ENCODE data around the gene BHLHE41.

GRCh38 chr12:26135571-26135970 lies 10.7 kb upstream of the BHLHE41 start:
- no peak for TF ChIP-seq CTCF (conservative IDR thresholded peaks at IDR 0.05 in 1 of 2, IDR thresholded peaks at IDR 0.05 in 1 of 2; ENCODE audit: extremely low read depth in 1 of 2, insufficient read depth in 1 of 2, low read depth in 1 of 2, low read length in 2 of 2)
- no peak for TF ChIP-seq EZH2 (IDR thresholded peaks at IDR 0.05; ENCODE audit: borderline replicate concordance, low read length)
